Natural killer cell (primary cell): Measurements from ENCODE around the gene PRSS33. TPM values are rescaled to one million over a fixed set of nuclear protein-coding genes. Genes with fewer than 3 reads are reported as not detected.
A peak's percentile ranks its signal among the peaks of the same experiment; 100 is the strongest.

Experiments used
- ATAC-seq, 3 donors: fragments of 150-1000 bp in 2 of 3; fragments of 200-7000 bp in 1 of 3; cut with Tn5 transposase; 1 replicate in 1 of 3; 2 replicates in 2 of 3; pipeline ENCODE4 v1.10.0; 2021; ENCODE audit warnings: mild to moderate bottlenecking in 2 of 3, moderate library complexity in 2 of 3
- DNase-seq, 2 donors: peaks; one replicate each; pipeline versions ENCODE4 v3.0.0 to v3.0.0-alpha.2; 2013 to 2021; ENCODE audit warnings: mixed read lengths in 1 of 2
- H3K27ac ChIP-seq: one replicate; pipeline ENCODE4 v1.5.1; 2013; ENCODE audit warnings: mild to moderate bottlenecking, low read length
- H3K27me3 ChIP-seq: one replicate; pipeline ENCODE4 v1.6.1; 2013; ENCODE audit warnings: low read length; ENCODE audit not compliant: control insufficient read depth, insufficient read depth
- H3K36me3 ChIP-seq: one replicate; pipeline ENCODE4 v1.6.1; 2013; ENCODE audit warnings: low read length; ENCODE audit not compliant: control insufficient read depth, insufficient read depth
- H3K4me1 ChIP-seq: one replicate; pipeline ENCODE4 v1.6.1; 2013; ENCODE audit warnings: low read length; ENCODE audit not compliant: control insufficient read depth, insufficient read depth
- H3K4me3 ChIP-seq: one replicate; pipeline ENCODE4 v1.5.1; 2013; ENCODE audit warnings: low read length
- H3K9me3 ChIP-seq: one replicate; pipeline ENCODE4 v1.6.1; 2013; ENCODE audit warnings: low read length; ENCODE audit not compliant: control insufficient read depth, insufficient read depth
- H3K27ac Mint-ChIP-seq, 2 donors: one replicate each; pipeline ENCODE4 v1.8.0; 2022; ENCODE audit warnings: mild to moderate bottlenecking in 2 of 2, mixed read lengths in 2 of 2, moderate library complexity in 1 of 2
- H3K27me3 Mint-ChIP-seq, 2 donors: one replicate each; pipeline ENCODE4 v1.8.0; 2022; ENCODE audit warnings: low read depth in 2 of 2, mixed read lengths in 2 of 2
- H3K36me3 Mint-ChIP-seq: one replicate; pipeline ENCODE4 v1.8.0; 2022; ENCODE audit warnings: mixed read lengths
- H3K4me1 Mint-ChIP-seq, 2 donors: one replicate each; pipeline ENCODE4 v1.8.0; 2022; ENCODE audit warnings: mixed read lengths in 2 of 2
- H3K4me3 Mint-ChIP-seq: one replicate; pipeline ENCODE4 v1.8.0; 2022; ENCODE audit warnings: mild to moderate bottlenecking, moderate library complexity, mixed read lengths
- H3K9me3 Mint-ChIP-seq, 2 donors: one replicate each; pipeline ENCODE4 v1.8.0; 2022; ENCODE audit warnings: mixed read lengths in 2 of 2
- WGBS: methylation state at CpG from one replicate; pipeline ENCODE4 v1.1.7; 2013; ENCODE audit warnings: missing lambda C conversion rate; ENCODE audit not compliant: insufficient coverage; 5-methylcytosine and 5-hydroxymethylcytosine counted together
- intact Hi-C: fragments of 100-400 bp; cut with micrococcal nuclease; formaldehyde crosslinking; loops from one replicate; pipeline ENCODE4 v1.14.2; 2022
- total RNA-seq, 4 donors: library from RNA; stranded (reverse); fragments of 120-200 nt in 1 of 4; gene quantifications; one replicate each; pipeline versions ENCODE4 v1.2.3 to v1.2.4, GENCODE V29; 2013 to 2022
- TF ChIP-seq, protein P1 (sequence below): fragments of 200-600 bp; IDR thresholded peaks from one replicate; pipeline ENCODE4 v1.8.0; 2022; ENCODE audit warnings: antibody characterized with exemption

The PRSS33 gene
- total RNA-seq, 3 donors from 2014 or later (not counting 1 experiment from before 2014, with no cell fraction given): 0.20 to 0.63 (median 0.54) TPM

DNA sequence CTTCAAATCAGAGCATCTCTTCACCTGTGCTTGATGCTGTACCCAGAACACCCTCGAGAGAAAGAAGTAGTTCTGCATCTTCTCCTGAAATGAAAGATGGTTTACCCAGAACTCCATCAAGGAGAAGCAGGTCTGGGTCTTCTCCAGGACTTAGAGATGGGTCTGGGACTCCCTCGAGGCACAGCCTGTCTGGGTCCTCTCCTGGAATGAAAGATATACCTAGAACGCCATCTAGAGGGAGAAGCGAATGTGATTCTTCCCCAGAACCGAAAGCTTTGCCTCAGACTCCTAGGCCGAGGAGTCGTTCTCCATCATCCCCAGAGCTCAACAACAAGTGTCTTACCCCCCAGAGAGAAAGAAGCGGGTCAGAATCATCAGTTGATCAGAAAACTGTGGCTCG lies 22.6 kb downstream of the PRSS33 start:
- Mint-ChIP-seq H3K27ac (peak overlapping the region; percentile 75 to 84), H3K4me3 (no peak overlapping the region)
- peak in 1 of 2 donors; percentile 25 for DNase-seq

DNA sequence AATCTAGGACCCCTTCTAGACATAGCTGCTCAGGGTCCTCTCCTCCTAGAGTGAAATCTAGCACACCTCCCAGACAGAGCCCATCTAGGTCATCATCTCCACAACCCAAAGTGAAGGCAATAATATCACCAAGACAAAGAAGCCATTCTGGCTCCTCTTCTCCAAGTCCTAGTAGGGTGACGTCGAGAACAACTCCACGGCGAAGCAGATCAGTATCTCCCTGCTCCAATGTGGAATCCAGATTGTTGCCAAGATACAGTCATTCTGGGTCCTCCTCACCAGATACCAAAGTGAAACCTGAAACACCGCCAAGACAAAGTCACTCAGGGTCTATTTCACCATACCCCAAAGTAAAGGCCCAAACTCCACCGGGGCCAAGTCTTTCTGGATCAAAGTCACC lies 24.2 kb downstream of the PRSS33 start:
- H3K4me1 Mint-ChIP-seq: peaks cover 42 to 53% of the 10 kb centered on the region in 2 donors
- no peak overlapping the region for H3K4me3 Mint-ChIP-seq
- DNase-seq (no peak), ATAC-seq (no peak)
- no peak overlapping the region for H3K27ac ChIP-seq
- peaks cover 42% of the 10 kb centered on the region for H3K36me3 Mint-ChIP-seq
- H3K27me3 Mint-ChIP-seq: no peaks in the 10 kb centered on the region
- intact Hi-C loops: no loop called here
- H3K4me1 ChIP-seq: no peaks in the 10 kb centered on the region
- no peak overlapping the region for H3K4me3 ChIP-seq
- H3K36me3 ChIP-seq: peaks cover 100% of the 10 kb centered on the region
- no peaks in the 10 kb centered on the region for H3K9me3 Mint-ChIP-seq
- TF ChIP-seq, protein P1, sequence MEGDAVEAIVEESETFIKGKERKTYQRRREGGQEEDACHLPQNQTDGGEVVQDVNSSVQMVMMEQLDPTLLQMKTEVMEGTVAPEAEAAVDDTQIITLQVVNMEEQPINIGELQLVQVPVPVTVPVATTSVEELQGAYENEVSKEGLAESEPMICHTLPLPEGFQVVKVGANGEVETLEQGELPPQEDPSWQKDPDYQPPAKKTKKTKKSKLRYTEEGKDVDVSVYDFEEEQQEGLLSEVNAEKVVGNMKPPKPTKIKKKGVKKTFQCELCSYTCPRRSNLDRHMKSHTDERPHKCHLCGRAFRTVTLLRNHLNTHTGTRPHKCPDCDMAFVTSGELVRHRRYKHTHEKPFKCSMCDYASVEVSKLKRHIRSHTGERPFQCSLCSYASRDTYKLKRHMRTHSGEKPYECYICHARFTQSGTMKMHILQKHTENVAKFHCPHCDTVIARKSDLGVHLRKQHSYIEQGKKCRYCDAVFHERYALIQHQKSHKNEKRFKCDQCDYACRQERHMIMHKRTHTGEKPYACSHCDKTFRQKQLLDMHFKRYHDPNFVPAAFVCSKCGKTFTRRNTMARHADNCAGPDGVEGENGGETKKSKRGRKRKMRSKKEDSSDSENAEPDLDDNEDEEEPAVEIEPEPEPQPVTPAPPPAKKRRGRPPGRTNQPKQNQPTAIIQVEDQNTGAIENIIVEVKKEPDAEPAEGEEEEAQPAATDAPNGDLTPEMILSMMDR: no peak
- no peaks in the 10 kb centered on the region for H3K27me3 ChIP-seq
- 96% methylated on average over 6 of the region's 6 CpGs for WGBS
- no peaks in the 10 kb centered on the region for H3K9me3 ChIP-seq
- H3K27ac Mint-ChIP-seq: peak overlapping the region; percentile 75 to 84

More for the DNA sequence above, 22.6 kb downstream of the PRSS33 start:
- H3K9me3 ChIP-seq: no peaks in the 10 kb centered on the region
- H3K27ac ChIP-seq: no peak overlapping the region
- H3K4me3 ChIP-seq: no peak overlapping the region
- WGBS: 92% methylated on average over 9 of the region's 9 CpGs
- no peak for ATAC-seq
- H3K36me3 Mint-ChIP-seq: peaks cover 30% of the 10 kb centered on the region
- no peaks in the 10 kb centered on the region for H3K9me3 Mint-ChIP-seq
- H3K36me3 ChIP-seq: peaks cover 100% of the 10 kb centered on the region
- no peaks in the 10 kb centered on the region for H3K27me3 Mint-ChIP-seq
- H3K4me1 ChIP-seq: peaks cover 3% of the 10 kb centered on the region
- TF ChIP-seq, protein P1: no peak
- H3K4me1 Mint-ChIP-seq: peaks cover 32 to 56% of the 10 kb centered on the region in 2 donors
- intact Hi-C loops: no loop called here
- no peaks in the 10 kb centered on the region for H3K27me3 ChIP-seq

DNA sequence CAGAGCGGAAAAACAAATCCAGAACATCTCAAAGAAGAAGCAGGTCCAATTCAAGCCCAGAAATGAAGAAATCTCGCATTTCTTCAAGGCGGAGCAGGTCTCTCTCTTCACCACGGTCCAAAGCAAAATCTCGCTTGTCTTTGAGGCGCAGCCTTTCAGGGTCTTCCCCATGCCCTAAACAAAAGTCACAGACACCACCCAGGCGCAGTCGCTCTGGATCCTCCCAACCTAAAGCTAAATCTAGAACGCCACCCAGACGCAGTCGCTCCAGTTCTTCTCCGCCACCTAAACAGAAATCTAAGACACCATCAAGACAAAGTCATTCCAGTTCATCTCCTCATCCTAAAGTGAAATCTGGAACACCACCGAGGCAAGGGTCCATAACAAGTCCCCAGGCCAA lies 24.6 kb downstream of the PRSS33 start:
- TF ChIP-seq, protein P1: no peak
- H3K27me3 Mint-ChIP-seq: no peaks in the 10 kb centered on the region
- peaks cover 40 to 52% of the 10 kb centered on the region in 2 donors for H3K4me1 Mint-ChIP-seq
- H3K36me3 ChIP-seq: peaks cover 100% of the 10 kb centered on the region
- H3K9me3 ChIP-seq: no peaks in the 10 kb centered on the region
- DNase-seq: no peak
- H3K36me3 Mint-ChIP-seq: peaks cover 46% of the 10 kb centered on the region
- intact Hi-C loops: no loop called here
- 97% methylated on average over 13 of the region's 13 CpGs for WGBS
- H3K27ac ChIP-seq: no peak overlapping the region
- no peaks in the 10 kb centered on the region for H3K27me3 ChIP-seq
- H3K9me3 Mint-ChIP-seq: no peaks in the 10 kb centered on the region
- H3K4me3 ChIP-seq: no peak overlapping the region
- H3K4me3 Mint-ChIP-seq: peak overlapping the region; percentile 32
- no peaks in the 10 kb centered on the region for H3K4me1 ChIP-seq
- H3K27ac Mint-ChIP-seq: peak overlapping the region; percentile 75 to 84
- ATAC-seq: no peak

DNA sequence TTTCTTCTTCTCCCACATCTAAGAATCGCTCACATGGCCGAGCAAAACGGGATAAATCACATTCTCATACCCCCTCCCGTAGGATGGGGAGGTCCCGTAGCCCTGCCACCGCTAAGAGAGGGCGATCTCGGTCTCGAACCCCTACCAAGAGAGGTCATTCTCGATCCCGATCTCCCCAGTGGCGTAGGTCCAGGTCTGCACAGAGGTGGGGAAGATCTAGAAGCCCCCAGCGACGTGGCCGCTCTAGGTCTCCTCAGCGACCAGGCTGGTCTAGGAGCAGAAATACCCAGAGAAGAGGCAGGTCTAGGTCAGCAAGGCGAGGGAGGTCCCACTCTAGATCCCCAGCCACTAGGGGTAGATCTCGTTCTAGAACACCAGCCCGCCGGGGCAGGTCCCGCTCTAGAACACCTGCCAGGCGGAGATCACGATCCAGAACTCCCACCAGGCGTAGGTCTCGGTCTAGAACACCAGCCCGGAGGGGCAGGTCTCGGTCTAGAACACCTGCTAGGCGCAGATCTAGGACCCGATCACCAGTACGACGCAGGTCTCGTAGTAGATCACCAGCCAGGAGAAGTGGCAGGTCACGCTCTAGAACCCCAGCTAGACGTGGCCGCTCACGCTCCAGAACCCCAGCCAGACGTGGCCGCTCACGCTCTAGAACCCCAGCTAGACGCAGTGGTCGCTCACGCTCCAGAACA lies 25.3 kb downstream of the PRSS33 start:
- ATAC-seq (peak in 2 of 3 donors; percentile 2 to 4), DNase-seq (peak in 1 of 2 donors; percentile 15)
- H3K36me3 ChIP-seq: peaks cover 100% of the 10 kb centered on the region
- TF ChIP-seq, protein P1: no peak
- H3K4me3 Mint-ChIP-seq: peak overlapping the region; percentile 4
- no peak overlapping the region for H3K4me3 ChIP-seq
- intact Hi-C loops: no loop called here
- peak overlapping the region; percentile 75 to 84 for H3K27ac Mint-ChIP-seq
- H3K4me1 Mint-ChIP-seq: peaks cover 46 to 57% of the 10 kb centered on the region in 2 donors
- no peaks in the 10 kb centered on the region for H3K9me3 ChIP-seq
- H3K9me3 Mint-ChIP-seq: no peaks in the 10 kb centered on the region
- H3K27ac ChIP-seq: no peak overlapping the region
- H3K27me3 Mint-ChIP-seq: no peaks in the 10 kb centered on the region
- H3K4me1 ChIP-seq: no peaks in the 10 kb centered on the region
- peaks cover 51% of the 10 kb centered on the region for H3K36me3 Mint-ChIP-seq
- WGBS: 98% methylated on average over 42 of the region's 42 CpGs
- H3K27me3 ChIP-seq: no peaks in the 10 kb centered on the region
